ENCODE data around the gene ABLIM2. TPM values are rescaled to one million over a fixed set of nuclear protein-coding genes. Genes with fewer than 3 reads are reported as not detected.

The ABLIM2 gene
- total RNA-seq, 2 experiments from 2014 or later: 0.76 TPM; not detected in 1

- TF ChIP-seq CTCF (conservative IDR thresholded peaks at IDR 0.05; ENCODE audit: low read length): no peak
- TF ChIP-seq EZH2phosphoT487 (IDR thresholded peaks at IDR 0.05; ENCODE audit: borderline replicate concordance, low read depth, low read length): no peak
- POLR2A ChIA-PET: no interaction called here
These were observed 64.9 kb downstream of the ABLIM2 start for GRCh38 chr4:8093587-8094274.

GRCh38 chr4:8092282-8092681, 66.3 kb downstream of the ABLIM2 start:
- no TSS peak for BruUV-seq (replicated peaks)
- CTCF ChIA-PET (ENCODE audit: unreplicated experiment): no interaction called here

More at GRCh38 chr4:8093587-8094274, 64.9 kb downstream of the ABLIM2 start:
- Histone ChIP-seq H2AFZ (ENCODE audit: low read length) (no peak overlapping the region), H3K27ac (ENCODE audit: low read depth, low read length, poor library complexity, severe bottlenecking) (no peak overlapping the region), H4K20me1 (ENCODE audit: insufficient read depth, low read length) (no peaks in the 10 kb centered on the region), H3K4me2 (ENCODE audit: low read length) (no peak overlapping the region), H3K4me1 (ENCODE audit: insufficient read depth, low read length, poor library complexity, severe bottlenecking) (no peaks in the 10 kb centered on the region), H3K9me2 (ENCODE audit: insufficient read depth, low read length) (no peaks in the 10 kb centered on the region), H3K79me2 (ENCODE audit: insufficient read depth, low read depth, low read length) (no peaks in the 10 kb centered on the region), H3K9me3 (ENCODE audit: low read length) (peaks cover 12% of the 10 kb centered on the region), H3K4me3 (ENCODE audit: low read depth, low read length, poor library complexity, severe bottlenecking) (no peak overlapping the region), H3K36me3 (ENCODE audit: insufficient read depth, low read length) (no peaks in the 10 kb centered on the region)
- intact Hi-C loops (cut with micrococcal nuclease; ENCODE audit: unreplicated experiment): no loop called here
- CTCF ChIA-PET (ENCODE audit: unreplicated experiment): no interaction called here
- BruUV-seq (replicated peaks): no TSS peak
- DNase-seq (ENCODE audit: low spot score): no peak

More at GRCh38 chr4:8092282-8092681, 66.3 kb downstream of the ABLIM2 start:
- Histone ChIP-seq H3K27ac (ENCODE audit: low read depth, low read length, poor library complexity, severe bottlenecking) (no peak overlapping the region), H3K79me2 (ENCODE audit: insufficient read depth, low read depth, low read length) (no peaks in the 10 kb centered on the region), H3K9me3 (ENCODE audit: low read length) (peaks cover 12% of the 10 kb centered on the region), H3K4me1 (ENCODE audit: insufficient read depth, low read length, poor library complexity, severe bottlenecking) (no peaks in the 10 kb centered on the region), H4K20me1 (ENCODE audit: insufficient read depth, low read length) (no peaks in the 10 kb centered on the region), H3K4me2 (ENCODE audit: low read length) (no peak overlapping the region), H3K36me3 (ENCODE audit: insufficient read depth, low read length) (no peaks in the 10 kb centered on the region), H2AFZ (ENCODE audit: low read length) (no peak overlapping the region), H3K9me2 (ENCODE audit: insufficient read depth, low read length) (no peaks in the 10 kb centered on the region), H3K4me3 (ENCODE audit: low read depth, low read length, poor library complexity, severe bottlenecking) (no peak overlapping the region)
- POLR2A ChIA-PET: interaction anchor here (0.7 kb wide), 1 partner anchor 17 kb away, joined by 3 read pairs; no protein-coding TSS in a partner anchor
- TF ChIP-seq EZH2phosphoT487 (IDR thresholded peaks at IDR 0.05; ENCODE audit: borderline replicate concordance, low read depth, low read length): no peak
- no peak for TF ChIP-seq CTCF (conservative IDR thresholded peaks at IDR 0.05; ENCODE audit: low read length)
- intact Hi-C loops (cut with micrococcal nuclease; ENCODE audit: unreplicated experiment): no loop called here
- DNase-seq (ENCODE audit: low spot score): no peak
